AG04449 (cell line): ENCODE measurements around the gene KCNMA1.

Experiments
- CTCF ChIA-PET: fragments of 350-600 bp; formaldehyde crosslinking; extraction: SDS; loops from one replicate; lab custom pipeline; 2021; ENCODE audit warnings: antibody characterized with exemption; lab: Yijun Ruan, JAX
- POLR2A ChIA-PET: fragments of 400-600, 350-600 bp; formaldehyde crosslinking; extraction: SDS; loops from one replicate; lab custom pipeline; 2020; ENCODE audit warnings: antibody characterized with exemption, inconsistent platforms; lab: Yijun Ruan, JAX
- DNase-seq: peaks from one replicate; pipeline ENCODE4 v3.0.0-alpha.2; 2010; ENCODE audit warnings: low read depth, low spot score
- H3K4me3 ChIP-seq: 2 replicates; pipeline ENCODE4 v1.5.1; 2011; ENCODE audit warnings: low read depth, mild to moderate bottlenecking, control low read depth, low read length
- TF ChIP-seq, protein P1 (sequence below): IDR thresholded peaks from one replicate; pipeline ENCODE4 v1.5.1; 2011; ENCODE audit warnings: mild to moderate bottlenecking, moderate library complexity, low read length, control low read depth, inconsistent platforms; ENCODE audit not compliant: insufficient read depth; ENCODE audit errors: missing control alignments

KCNMA1 gene

DNA sequence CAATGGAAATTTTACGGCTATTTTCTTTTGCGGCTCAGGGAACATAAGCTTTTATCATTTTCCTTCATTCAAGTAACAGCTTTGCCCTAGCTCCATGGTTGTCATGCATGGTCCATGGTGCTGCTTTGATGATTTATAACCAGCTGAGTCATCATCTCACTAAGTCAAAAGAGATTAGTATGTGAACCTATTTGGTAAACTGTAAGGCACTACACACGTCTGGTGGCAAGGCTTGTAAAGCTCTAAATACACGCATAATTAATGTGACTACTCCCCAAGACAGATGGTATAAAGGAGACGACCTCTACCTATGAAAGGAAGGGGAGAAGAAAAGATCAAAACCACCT, 340.2 kb downstream of the KCNMA1 start:
- DNase-seq, result no peak
- TF ChIP-seq, protein P1, sequence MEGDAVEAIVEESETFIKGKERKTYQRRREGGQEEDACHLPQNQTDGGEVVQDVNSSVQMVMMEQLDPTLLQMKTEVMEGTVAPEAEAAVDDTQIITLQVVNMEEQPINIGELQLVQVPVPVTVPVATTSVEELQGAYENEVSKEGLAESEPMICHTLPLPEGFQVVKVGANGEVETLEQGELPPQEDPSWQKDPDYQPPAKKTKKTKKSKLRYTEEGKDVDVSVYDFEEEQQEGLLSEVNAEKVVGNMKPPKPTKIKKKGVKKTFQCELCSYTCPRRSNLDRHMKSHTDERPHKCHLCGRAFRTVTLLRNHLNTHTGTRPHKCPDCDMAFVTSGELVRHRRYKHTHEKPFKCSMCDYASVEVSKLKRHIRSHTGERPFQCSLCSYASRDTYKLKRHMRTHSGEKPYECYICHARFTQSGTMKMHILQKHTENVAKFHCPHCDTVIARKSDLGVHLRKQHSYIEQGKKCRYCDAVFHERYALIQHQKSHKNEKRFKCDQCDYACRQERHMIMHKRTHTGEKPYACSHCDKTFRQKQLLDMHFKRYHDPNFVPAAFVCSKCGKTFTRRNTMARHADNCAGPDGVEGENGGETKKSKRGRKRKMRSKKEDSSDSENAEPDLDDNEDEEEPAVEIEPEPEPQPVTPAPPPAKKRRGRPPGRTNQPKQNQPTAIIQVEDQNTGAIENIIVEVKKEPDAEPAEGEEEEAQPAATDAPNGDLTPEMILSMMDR, result no peak
- POLR2A ChIA-PET, result no interaction called here
- CTCF ChIA-PET, result interaction anchor here (0.7 to 2.5 kb wide), 11 partner anchors 10 to 414 kb away, joined by 3 to 7 read pairs (median 4); no protein-coding TSS in a partner anchor
- no peak overlapping the region for H3K4me3 ChIP-seq

DNA sequence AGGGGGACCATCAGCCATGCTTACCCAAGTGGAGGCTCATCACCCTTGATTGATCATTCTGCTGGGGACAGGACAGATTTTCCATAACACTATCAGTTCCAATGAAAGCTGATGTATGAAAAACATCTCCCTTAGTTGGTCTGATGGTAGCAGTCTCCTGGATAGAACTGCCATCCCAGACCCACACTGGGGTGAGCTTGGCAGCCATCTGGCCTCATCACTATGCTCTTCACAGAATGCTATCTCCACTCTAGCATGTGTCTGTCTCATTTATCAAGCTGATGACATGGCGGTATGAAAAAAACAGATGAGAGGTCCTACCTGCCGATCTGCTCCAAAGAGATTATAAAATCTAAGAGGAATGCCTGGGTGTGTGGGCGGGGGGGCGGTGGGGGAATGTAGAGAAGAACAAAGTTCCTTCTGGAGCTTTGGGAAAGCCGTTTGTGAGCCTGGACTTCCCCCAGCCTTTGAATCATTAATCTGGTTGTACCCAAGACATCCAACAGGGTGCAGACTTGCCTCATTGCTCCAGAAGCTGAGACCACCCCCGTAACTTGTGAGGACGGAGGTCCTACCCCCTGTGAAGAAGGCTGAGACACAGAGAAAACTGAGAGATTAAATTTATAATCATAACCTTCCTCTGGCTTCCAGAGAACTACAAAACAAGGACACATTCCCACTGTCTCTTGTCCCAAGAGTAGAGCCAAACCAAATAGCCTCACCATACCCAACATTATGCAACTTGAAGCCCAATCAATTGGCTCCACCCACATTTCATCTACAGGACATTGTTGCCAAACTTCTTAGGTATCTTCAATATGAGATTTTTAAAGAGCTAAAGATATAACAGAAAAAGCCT, 340.8 kb downstream of the KCNMA1 start:
- POLR2A ChIA-PET, result no interaction called here
- no peak overlapping the region for H3K4me3 ChIP-seq
- CTCF ChIA-PET, result interaction anchor here (0.7 to 2.2 kb wide), 10 partner anchors 10 to 415 kb away, joined by 3 to 7 read pairs (median 4); no protein-coding TSS in a partner anchor
- TF ChIP-seq, protein P1, result no peak
- no peak for DNase-seq

DNA sequence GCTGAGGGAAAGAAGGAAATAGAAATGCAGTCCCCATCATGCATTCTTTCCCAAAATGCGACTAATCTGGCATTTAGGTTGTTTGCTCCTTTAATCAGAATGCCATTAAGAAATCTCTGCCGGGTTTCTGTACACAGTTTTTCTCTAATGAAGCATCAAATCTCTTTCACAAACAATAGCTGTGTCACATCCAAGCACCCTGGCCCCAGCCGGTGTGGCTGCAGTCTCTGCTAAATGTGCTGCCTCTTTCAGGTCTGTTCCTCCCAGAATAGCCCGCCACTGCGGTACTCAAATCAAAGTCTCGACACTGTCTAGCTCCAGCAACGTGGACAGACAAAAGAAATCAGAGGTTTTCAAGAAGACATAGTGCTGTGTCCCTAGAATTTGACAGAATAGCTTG, 343.8 kb downstream of the KCNMA1 start:
- ChIA-PET CTCF (interaction anchor here (1.5 to 1.9 kb wide), 2 partner anchors 8 to 119 kb away, joined by 4 to 6 read pairs; no protein-coding TSS in a partner anchor), POLR2A (interaction anchor here (0.8 kb wide), 1 partner anchor 27 kb away, joined by 5 read pairs; no protein-coding TSS in a partner anchor)
- no peak for DNase-seq
- no peak overlapping the region for H3K4me3 ChIP-seq
- TF ChIP-seq, protein P1, result no peak

DNA sequence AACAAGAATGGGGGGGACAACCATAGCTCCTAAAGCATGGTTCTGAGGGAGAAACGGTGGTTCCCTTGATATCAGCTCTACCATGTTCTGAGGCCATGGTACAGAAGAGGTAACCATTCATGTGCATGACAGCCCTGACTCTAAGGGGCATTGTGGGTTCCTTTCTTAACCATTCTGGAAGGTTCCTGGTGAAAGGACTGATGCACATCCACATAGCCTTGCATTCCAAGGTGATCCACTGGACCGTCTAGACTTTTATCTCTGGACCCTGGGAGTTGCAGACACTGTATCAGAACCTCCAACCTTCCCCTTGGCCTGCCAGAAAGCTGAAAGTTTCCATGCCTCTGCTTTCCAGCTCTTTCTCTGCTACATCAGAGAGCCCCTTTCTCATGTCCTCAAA, 344.3 kb downstream of the KCNMA1 start:
- TF ChIP-seq, protein P1, result no peak
- POLR2A ChIA-PET, result interaction anchor here (0.8 kb wide), 1 partner anchor 28 kb away, joined by 5 read pairs; no protein-coding TSS in a partner anchor
- no peak for DNase-seq
- no peak overlapping the region for H3K4me3 ChIP-seq
- CTCF ChIA-PET, result interaction anchor here (1.1 to 1.9 kb wide), 3 partner anchors 8 to 128 kb away, joined by 3 to 6 read pairs (median 4); no protein-coding TSS in a partner anchor

DNA sequence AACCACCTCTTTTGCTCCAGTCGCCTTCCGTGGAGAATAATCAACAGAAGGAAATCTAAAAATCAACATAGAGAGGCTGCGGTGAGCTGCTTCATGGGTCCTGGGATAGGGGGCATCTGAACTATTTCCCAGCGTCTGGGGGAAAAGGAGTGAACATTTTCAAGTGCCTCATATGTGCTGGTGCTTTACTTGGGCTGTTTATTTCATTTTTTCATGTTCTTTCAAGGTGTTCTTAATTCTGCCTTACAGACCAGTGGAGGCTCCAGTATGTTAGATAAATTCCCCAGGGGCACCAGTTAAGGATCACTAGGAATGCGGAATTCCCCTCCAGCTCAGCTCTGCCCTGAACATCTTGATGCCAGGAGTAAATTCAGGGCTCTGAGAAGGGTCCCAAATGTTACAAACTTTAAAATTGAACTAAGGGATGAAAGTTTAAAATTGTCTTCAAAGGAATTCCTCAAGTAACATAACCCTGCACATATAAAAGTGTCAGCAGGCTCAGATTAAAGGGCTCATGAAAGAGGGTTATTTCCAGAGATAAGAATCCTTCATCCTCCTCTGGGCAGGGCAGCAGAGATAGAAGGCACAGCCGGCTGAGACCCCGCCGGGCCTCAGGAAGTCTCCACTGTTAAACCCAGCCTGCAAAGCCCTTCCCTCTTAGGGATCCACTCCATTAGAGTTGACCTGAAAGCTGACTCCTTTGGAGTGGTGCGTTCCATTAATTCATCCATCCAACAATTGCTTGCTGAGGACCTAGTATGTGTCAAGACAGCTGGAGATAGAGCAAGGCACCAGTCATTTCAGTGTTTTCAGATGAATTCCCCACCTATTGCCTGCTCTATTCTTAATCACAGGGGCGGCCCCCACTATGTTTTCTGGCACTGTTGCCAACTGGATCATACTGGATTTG, 345.8 kb downstream of the KCNMA1 start:
- TF ChIP-seq, protein P1, result no peak
- CTCF ChIA-PET, result interaction anchor here (0.5 to 1.7 kb wide), 8 partner anchors 10 to 127 kb away, joined by 3 to 5 read pairs (median 3); no protein-coding TSS in a partner anchor
- H3K4me3 ChIP-seq, result no peak overlapping the region
- peak; percentile 41 for DNase-seq
- POLR2A ChIA-PET, result interaction anchor here (0.8 to 2.4 kb wide), 4 partner anchors 9 to 100 kb away, joined by 3 to 11 read pairs (median 6); no protein-coding TSS in a partner anchor
